GM18511 (cell line): ENCODE results near the gene NCS1.

Source experiments
- ATAC-seq: cut with Tn5 transposase; IDR thresholded peaks from one replicate; pipeline ENCODE4 v1.9.1; 2021; ENCODE audit warnings: mild to moderate bottlenecking, moderate library complexity; ENCODE audit not compliant: unreplicated experiment

The NCS1 gene

GRCh38 chr9:130193103-130193502, 20.9 kb downstream of the NCS1 start:
- no peak for ATAC-seq

GRCh38 chr9:130193531-130194377, 21.6 kb downstream of the NCS1 start:
- no peak for ATAC-seq

DNA sequence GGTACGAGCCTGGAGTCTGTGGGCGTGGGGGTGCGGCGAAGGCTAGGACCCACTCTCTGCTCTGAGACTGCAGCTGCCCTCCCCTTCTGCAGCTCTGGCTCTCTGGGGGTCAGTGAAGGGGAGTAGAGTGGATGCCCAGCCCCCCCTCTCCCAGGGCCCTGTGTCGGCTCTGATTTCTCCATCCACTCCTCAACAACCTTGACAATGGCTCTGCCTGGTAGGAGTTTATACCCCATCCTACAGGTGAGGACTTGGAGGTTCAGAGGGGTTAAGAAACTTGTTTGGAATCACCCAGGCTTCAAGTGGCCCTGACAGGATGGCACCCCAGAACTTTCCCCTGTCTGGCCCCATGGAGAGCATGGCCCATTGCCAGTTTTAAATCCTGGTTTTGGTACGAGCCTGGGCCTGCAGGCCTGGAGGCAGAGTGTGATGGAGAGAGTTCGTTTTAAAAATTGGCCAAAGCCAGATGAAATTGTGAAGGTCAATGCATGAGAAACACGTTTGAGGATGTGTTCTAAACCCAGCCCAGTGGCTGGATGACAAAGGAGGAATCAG, 22.3 kb downstream of the NCS1 start:
- no peak for ATAC-seq

DNA sequence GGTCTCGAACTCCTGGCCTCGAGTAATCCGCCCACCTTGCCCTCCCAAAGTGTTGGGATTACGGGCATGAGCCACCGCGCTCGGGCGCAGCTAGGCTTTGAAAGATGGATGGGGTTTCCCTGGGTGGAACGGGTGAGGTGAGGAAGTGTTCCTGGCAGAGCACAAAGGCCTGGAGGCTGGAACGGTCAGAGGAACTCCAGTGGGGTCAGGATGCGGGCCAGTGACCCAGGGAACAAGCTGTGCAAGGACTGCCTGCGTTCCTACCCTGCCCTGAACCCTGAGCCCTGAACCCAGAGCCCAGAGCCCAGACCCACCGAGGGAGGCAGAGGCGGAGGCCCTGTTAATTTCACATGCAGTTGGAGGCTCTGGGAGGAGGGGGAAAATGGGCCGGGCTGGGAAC, 23.4 kb downstream of the NCS1 start:
- no peak for ATAC-seq

- no peak for ATAC-seq
Observed at GRCh38 chr9:130196643-130197042, 24.4 kb downstream of the NCS1 start.

- no peak for ATAC-seq
Observed at GRCh38 chr9:130197386-130197785, 25.2 kb downstream of the NCS1 start.

DNA sequence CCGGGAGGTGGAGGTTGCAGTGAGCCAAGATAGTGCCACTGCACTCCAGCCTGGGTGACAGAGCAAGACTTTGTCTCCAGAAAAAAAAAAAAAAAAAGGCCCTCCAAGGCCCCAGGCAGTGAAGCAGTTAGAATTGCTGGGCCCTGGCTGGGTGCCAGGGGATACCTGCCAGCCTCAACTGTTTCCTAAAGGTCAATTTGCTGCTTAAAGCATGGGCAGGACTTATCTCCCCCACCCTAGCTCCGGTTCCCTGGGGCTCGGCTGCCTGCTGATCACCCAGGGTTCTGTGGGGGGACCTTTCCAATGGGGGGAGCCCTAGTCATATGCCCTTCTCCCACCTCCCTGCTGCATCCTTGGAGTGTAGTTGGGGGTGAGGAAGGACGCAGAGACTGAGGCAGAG, 25.7 kb downstream of the NCS1 start:
- ATAC-seq, result no peak

DNA sequence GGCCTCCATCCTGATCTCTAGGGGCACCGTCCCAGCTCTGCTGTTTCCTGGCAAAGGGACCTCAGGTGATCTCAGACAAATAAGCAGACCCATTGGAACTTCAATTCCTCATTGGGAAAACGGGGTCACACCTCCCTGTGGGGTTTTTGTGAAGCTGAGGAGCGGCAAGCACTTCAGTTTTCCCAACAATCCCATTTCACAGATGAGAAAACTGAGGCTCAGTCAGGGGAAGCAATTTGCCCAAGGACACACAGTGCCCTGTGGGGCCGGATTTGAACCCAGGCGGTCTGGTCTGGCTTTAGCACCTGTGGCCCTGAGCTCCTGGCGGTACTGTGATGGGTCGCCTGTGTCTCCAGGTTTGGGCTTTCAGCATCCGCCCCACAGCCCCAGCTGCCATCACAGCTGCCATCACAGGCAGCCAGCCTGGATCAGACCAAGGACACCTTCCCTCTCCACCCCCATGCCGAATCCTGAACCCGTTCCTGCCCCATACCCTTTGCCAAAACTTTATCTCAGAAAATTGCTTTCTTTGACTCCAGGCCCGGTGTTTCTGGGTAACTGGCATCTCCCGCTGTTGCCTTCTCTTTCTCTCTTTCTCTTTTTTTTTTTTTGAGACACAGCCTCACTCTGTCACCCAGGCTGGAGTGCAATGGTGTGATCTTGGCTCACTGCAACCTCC, 26.4 kb downstream of the NCS1 start:
- ATAC-seq, result no peak

- no peak for ATAC-seq
Observed at GRCh38 chr9:130199605-130200004, 27.4 kb downstream of the NCS1 start.

GRCh38 chr9:130200038-130200849, 28.0 kb downstream of the NCS1 start:
- no peak for ATAC-seq

GRCh38 chr9:130201399-130201873, 29.2 kb downstream of the NCS1 start:
- no peak for ATAC-seq

- no peak for ATAC-seq
Observed at GRCh38 chr9:130201974-130202373, 29.8 kb downstream of the NCS1 start.

DNA sequence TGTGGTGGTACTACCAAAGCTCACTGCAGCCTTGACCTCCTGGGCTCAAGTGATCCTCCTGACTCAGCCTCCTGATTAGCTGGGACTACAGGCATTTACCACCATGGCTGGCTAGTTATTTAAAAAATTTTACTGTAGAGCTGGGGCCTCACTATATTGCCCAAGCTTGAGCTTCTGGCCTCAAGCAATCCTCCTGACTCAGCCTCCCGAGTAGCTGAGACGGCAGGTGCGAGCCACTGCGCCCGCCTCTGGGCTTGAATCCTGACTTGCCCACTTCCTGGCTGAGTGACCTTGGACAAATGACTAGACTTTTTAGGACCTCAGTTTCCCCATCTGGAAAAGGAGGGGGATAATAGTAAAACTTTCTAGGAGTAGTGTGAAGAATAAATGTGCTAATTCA, 32.1 kb downstream of the NCS1 start:
- ATAC-seq, result no peak

- no peak for ATAC-seq
Observed at GRCh38 chr9:130204959-130205358, 32.8 kb downstream of the NCS1 start.

GRCh38 chr9:130205912-130206311, 33.7 kb downstream of the NCS1 start:
- no peak for ATAC-seq

- ATAC-seq, result no peak
Observed at GRCh38 chr9:130206579-130206978, 34.4 kb downstream of the NCS1 start.

- no peak for ATAC-seq
Observed at GRCh38 chr9:130207241-130207992, 35.2 kb downstream of the NCS1 start.

DNA sequence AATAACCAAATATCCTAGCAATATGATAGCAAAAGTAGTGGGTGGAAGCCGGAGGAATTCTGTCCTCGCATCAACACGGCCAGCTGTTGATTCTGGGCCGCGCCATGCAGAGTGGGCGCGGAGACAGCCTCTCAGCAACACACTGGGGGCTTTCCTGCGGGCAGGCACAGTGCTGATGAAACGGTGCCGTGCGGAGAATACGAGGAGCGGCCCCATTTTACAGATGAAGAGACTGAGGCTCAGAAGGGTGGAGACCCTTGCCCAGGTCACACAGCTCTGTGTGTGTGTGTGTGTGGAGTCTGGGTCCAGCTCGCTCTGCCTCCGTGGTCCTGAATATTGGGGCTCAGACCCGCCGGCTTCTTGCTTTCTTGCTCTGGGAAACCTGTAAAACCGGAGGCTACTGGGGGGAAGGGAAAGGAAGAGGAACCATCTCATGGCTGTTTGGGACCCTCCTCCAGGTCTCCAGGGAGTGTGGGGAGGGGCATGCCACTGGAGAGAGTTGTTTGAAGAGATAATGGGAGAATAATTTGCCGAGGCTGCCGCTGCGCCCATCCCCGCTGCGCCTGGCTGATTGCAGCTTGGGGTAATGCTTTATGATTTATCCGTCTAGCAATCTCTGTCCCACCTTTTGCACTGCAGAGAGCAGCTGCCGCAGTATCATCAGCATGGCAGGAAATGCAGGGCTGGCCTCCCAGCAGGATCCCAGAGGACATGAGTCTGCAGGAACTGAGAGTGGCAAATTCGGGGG, 36.6 kb downstream of the NCS1 start:
- ATAC-seq, result no peak

GRCh38 chr9:130209422-130209821, 37.2 kb downstream of the NCS1 start:
- no peak for ATAC-seq
